ENCODE results near the gene COX5B.

DNA sequence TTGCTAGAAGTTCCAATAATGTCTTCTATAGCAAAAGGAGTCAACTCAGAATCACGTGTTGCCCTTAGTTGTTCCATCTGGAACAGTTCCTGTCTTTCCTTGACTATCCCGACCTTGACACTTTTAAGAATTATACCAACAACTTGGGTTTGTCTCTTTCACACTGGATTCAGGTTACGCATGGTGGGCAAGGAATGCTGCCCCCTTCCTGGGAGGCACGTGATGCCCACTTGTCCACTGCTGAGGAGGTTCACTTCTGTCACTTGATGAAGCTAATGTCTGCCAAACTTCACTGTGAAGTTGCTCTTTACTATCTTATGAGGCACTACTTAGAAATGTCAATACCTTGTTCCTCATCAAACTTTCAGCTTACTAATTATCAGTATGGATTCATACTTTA, 5.3 kb downstream of the COX5B start:
- TF ChIP-seq, protein P1, sequence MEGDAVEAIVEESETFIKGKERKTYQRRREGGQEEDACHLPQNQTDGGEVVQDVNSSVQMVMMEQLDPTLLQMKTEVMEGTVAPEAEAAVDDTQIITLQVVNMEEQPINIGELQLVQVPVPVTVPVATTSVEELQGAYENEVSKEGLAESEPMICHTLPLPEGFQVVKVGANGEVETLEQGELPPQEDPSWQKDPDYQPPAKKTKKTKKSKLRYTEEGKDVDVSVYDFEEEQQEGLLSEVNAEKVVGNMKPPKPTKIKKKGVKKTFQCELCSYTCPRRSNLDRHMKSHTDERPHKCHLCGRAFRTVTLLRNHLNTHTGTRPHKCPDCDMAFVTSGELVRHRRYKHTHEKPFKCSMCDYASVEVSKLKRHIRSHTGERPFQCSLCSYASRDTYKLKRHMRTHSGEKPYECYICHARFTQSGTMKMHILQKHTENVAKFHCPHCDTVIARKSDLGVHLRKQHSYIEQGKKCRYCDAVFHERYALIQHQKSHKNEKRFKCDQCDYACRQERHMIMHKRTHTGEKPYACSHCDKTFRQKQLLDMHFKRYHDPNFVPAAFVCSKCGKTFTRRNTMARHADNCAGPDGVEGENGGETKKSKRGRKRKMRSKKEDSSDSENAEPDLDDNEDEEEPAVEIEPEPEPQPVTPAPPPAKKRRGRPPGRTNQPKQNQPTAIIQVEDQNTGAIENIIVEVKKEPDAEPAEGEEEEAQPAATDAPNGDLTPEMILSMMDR (IDR thresholded peaks at IDR 0.05) = no peak
- TF ChIP-seq EZH2phosphoT487 (IDR thresholded peaks at IDR 0.05) (no peak), EZH2 (IDR thresholded peaks at IDR 0.05) (no peak)

Measured in neural progenitor cell (in vitro differentiated cells).